Right atrium auricular region (tissue), 2 donors: Measurements from ENCODE around the gene B3GNT9. TPM values are rescaled to one million over a fixed set of nuclear protein-coding genes. Genes with fewer than 3 reads are reported as not detected.

Experiments used
- DNase-seq: peaks from one replicate; pipeline ENCODE4 v3.0.0-alpha.2; 2019; ENCODE audit warnings: low spot score
- H3K27ac ChIP-seq, 2 donors: fragments of 200-600 bp; sonication (generic); 1 replicate in 1 of 2; 2 replicates in 1 of 2; pipeline ENCODE4 v1.5.1; 2016 to 2019
- H3K27me3 ChIP-seq, 2 donors: fragments of 200-600 bp; sonication (generic); one replicate each; pipeline versions ENCODE4 v1.5.1 to v1.6.0; 2017 to 2019
- H3K36me3 ChIP-seq: fragments of 200-600 bp; sonication (generic); one replicate; pipeline ENCODE4 v1.5.1; 2016
- H3K4me1 ChIP-seq, 2 donors: fragments of 200-600 bp; sonication (generic); one replicate each; pipeline versions ENCODE4 v1.5.1 to v1.6.0; 2017 to 2019
- H3K4me3 ChIP-seq, 2 donors: fragments of 200-600 bp; sonication (generic); 1 replicate in 1 of 2; 2 replicates in 1 of 2; pipeline ENCODE4 v1.5.1; 2017 to 2019; ENCODE audit warnings: mild to moderate bottlenecking in 1 of 2, moderate library complexity in 1 of 2
- H3K9me3 ChIP-seq, 2 donors: fragments of 200-600 bp; sonication (generic); one replicate each; pipeline ENCODE4 v1.5.1; 2019
- total RNA-seq, 2 donors: library from RNA; depleted of rRNA; stranded (reverse); fragments of >200 nt; gene quantifications; one replicate each; pipeline ENCODE4 v1.1.0, GENCODE V29; 2016
- TF ChIP-seq, protein P1 (sequence below), 2 donors: fragments of 200-600 bp; sonication (generic); IDR thresholded peaks; one replicate each; pipeline ENCODE4 v1.5.1; 2019; ENCODE audit warnings: antibody characterized with exemption in 2 of 2

B3GNT9 gene, protein sequence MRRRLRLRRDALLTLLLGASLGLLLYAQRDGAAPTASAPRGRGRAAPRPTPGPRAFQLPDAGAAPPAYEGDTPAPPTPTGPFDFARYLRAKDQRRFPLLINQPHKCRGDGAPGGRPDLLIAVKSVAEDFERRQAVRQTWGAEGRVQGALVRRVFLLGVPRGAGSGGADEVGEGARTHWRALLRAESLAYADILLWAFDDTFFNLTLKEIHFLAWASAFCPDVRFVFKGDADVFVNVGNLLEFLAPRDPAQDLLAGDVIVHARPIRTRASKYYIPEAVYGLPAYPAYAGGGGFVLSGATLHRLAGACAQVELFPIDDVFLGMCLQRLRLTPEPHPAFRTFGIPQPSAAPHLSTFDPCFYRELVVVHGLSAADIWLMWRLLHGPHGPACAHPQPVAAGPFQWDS
- total RNA-seq = 10 to 100 TPM; 12.2 to 31.6 TPM

DNA sequence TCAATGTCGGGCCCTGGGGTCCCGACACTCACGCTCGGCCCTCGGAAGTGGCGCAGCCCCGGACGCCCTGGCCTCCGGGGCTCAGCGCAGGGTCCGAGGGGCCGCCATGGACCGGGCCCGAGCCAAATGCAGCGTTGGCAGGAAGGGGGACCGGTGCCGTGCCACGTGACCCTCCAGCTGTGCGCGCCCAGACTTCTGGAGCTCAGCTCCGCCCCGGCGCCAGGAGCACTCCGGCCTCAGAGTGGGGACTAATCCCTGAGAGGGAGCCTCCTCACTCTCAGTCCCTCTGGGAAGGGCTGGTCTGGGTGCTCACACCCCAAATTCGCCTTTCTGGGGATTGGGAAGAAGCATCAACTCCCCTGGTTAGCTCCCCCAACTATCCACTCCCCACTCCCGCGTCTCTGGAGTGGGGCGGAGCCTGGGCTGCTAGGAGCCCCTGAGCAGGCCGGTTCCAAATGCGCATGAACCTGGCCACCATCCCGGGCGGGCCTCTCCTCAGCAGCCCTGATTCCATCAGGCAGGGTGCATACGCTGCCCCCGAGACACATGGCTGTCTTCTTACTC is at the start of gene B3GNT9:
Gene B3GNT9, minus strand, starts transcription at position 166 of the 564 bp plus-strand sequence. CDS start 513 bp downstream, outside the sequence.
- peak within 1 kb of the TSS; percentile 86 to 93 for H3K27ac ChIP-seq
- H3K27me3 ChIP-seq = no peaks in the 10 kb centered on the region
- TF ChIP-seq, protein P1, sequence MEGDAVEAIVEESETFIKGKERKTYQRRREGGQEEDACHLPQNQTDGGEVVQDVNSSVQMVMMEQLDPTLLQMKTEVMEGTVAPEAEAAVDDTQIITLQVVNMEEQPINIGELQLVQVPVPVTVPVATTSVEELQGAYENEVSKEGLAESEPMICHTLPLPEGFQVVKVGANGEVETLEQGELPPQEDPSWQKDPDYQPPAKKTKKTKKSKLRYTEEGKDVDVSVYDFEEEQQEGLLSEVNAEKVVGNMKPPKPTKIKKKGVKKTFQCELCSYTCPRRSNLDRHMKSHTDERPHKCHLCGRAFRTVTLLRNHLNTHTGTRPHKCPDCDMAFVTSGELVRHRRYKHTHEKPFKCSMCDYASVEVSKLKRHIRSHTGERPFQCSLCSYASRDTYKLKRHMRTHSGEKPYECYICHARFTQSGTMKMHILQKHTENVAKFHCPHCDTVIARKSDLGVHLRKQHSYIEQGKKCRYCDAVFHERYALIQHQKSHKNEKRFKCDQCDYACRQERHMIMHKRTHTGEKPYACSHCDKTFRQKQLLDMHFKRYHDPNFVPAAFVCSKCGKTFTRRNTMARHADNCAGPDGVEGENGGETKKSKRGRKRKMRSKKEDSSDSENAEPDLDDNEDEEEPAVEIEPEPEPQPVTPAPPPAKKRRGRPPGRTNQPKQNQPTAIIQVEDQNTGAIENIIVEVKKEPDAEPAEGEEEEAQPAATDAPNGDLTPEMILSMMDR (IDR thresholded peaks at IDR 0.05) = no peak
- peaks cover 18% of the 10 kb centered on the region for H3K36me3 ChIP-seq
- H3K4me3 ChIP-seq = peak within 1 kb of the TSS; percentile 62 to 71
- peaks cover 0 to 33% of the 10 kb centered on the region in 2 donors for H3K4me1 ChIP-seq
- H3K9me3 ChIP-seq = no peaks in the 10 kb centered on the region
- DNase-seq = peak; percentile 83

DNA sequence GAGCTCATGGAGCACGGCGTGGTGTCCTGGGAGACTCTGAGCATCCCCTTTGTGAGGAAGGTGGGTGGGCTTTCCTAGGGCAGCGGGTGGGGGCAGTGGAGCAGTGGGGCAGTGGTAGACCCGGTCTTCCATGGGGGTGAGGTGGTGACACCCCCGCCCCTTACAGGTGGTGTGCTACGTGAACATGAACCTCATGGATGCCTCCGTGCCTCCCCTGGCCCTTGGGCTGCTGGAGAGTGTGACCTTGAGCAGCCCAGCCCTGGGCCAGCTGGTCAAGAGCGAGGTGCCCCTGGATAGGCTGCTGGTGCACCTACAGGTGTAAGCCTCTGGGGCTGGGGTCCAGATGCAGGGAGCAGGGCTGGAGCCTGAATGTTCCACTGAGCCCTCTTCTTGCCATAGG is 49.7 kb upstream of the B3GNT9 start:
- H3K4me3 ChIP-seq = no peak overlapping the region
- no peaks in the 10 kb centered on the region for H3K27me3 ChIP-seq
- no peak overlapping the region for H3K27ac ChIP-seq
- peaks cover 28% of the 10 kb centered on the region for H3K36me3 ChIP-seq
- no peaks in the 10 kb centered on the region for H3K9me3 ChIP-seq
- peaks cover 0 to 22% of the 10 kb centered on the region in 2 donors for H3K4me1 ChIP-seq
- TF ChIP-seq, protein P1 (IDR thresholded peaks at IDR 0.05) = no peak
- no peak for DNase-seq

DNA sequence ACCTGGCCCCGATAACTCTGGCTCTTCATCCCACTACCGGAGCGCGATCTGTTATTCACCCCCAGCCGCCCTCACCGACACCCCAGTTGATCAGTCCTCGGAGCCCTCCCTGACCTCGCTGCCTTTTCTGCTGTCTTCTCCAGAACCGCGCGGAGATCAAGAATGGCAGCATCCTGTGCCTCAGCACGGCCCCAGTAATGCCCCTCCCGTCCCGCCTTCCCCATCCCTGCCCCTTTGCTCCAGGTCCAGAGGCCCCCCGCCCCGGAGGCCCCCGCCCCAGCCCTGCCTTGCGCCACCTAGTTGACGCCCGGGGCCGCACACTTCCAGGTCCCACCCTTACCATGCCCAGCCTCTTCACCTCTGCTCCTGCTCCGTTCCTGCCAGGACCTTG is 49.0 kb upstream of the B3GNT9 start:
- Histone ChIP-seq H3K27me3 (no peaks in the 10 kb centered on the region), H3K9me3 (no peaks in the 10 kb centered on the region), H3K36me3 (peaks cover 35% of the 10 kb centered on the region), H3K27ac (no peak overlapping the region), H3K4me3 (peak overlapping the region in 1 of 2 donors; percentile 15), H3K4me1 (peaks cover 0 to 22% of the 10 kb centered on the region in 2 donors)
- TF ChIP-seq, protein P1 (IDR thresholded peaks at IDR 0.05) = no peak
- DNase-seq = no peak

DNA sequence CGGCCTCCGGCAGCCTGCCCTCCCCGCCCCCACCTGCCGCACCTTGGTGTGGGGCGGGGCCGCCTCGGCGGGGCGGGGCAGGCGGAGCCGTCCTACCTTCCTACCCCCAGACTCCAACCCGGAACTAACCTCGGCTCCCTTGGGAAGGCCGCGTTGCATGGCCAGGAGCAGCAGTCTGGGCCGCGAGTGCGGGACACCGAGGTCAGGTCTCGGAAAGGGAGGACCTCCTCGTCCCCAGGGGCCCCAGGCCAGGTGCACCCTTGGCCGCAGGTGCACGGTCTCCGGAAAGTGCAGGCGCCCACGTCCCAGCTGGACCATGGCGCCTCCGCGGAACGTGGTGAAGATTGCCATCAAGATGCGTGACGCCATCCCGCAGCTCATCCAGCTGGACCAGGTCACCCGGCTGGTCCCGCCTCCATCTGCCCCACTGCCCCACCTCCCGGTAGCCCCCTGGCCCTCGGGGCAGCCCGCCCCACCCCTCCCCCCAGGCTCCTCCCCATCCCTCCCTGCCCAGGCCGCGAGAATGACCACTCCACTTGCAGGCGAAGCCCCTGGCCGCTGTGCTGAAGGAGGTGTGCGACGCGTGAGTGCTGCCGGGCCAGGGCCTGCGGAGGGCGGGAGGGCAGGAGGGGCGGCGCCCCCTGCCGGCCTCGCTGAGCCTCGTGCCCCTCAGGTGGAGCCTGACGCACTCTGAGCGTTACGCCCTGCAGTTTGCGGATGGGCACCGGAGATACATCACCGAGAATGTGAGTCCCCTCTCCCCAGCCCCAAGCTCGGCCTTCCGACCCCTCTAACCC is 48.4 kb upstream of the B3GNT9 start, which contains the start of gene ELMO3:
Gene ELMO3, plus strand, starts transcription at position 121 of the 797 bp plus-strand sequence. Its CDS starts 196 bp downstream, at position 317.
- Histone ChIP-seq H3K4me1 (peaks cover 0 to 22% of the 10 kb centered on the region in 2 donors), H3K4me3 (peak within 1 kb of the TSS in 1 of 2 donors; percentile 15), H3K9me3 (no peaks in the 10 kb centered on the region), H3K36me3 (peaks cover 40% of the 10 kb centered on the region), H3K27ac (no peak within 1 kb of the TSS), H3K27me3 (no peaks in the 10 kb centered on the region)
- no peak for DNase-seq
- TF ChIP-seq, protein P1 (IDR thresholded peaks at IDR 0.05) = peak in 1 of 2 donors; percentile 50

DNA sequence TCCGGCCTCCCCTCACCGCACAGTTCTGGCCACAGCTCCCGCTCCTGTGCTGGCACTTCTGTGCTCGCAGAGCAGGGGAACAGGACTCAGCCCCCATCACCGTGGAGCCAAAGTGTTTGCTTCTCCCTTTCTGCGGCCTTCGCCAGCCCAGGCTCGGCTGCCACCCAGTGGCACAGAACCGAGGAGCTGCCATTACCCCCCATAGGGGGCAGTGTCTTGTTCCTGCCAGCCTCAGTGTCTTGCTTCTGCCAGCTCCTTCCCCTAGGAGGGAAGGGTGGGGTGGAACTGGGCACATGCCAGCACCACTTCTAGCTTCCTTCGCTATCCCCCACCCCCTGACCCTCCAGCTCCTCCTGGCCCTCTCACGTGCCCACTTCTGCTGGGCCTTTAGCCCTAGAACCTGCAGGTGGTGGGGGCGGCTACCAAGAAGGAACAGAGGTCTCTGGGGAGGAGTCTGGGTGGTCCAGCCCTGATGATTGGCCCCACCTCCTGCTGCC is 47.5 kb upstream of the B3GNT9 start:
- Histone ChIP-seq H3K4me3 (no peak overlapping the region), H3K9me3 (no peaks in the 10 kb centered on the region), H3K27ac (no peak overlapping the region), H3K36me3 (peaks cover 49% of the 10 kb centered on the region), H3K4me1 (peaks cover 0 to 30% of the 10 kb centered on the region in 2 donors), H3K27me3 (no peaks in the 10 kb centered on the region)
- TF ChIP-seq, protein P1 (IDR thresholded peaks at IDR 0.05) = peak in 1 of 2 donors; percentile 67
- DNase-seq = no peak
